Smooth muscle cell (in vitro differentiated cells): ENCODE data around the gene PACS2. TPM values are rescaled to one million over a fixed set of nuclear protein-coding genes. Genes with fewer than 3 reads are reported as not detected.

Source experiments
- DNase-seq: peaks from one replicate; lab custom pipeline; 2025; ENCODE audit not compliant: unreplicated experiment; lab: John Stamatoyannopoulos, UW
- H2AFZ ChIP-seq: fragments of 200-600 bp; sonication (generic); 2 replicates; pipeline ENCODE4 v1.6.0; 2016; ENCODE audit warnings: antibody characterized with exemption, low read depth, mild to moderate bottlenecking
- H3F3A ChIP-seq: fragments of 200-600 bp; sonication (generic); 2 replicates; pipeline ENCODE4 v1.6.0; 2017; ENCODE audit warnings: antibody characterized with exemption, low read depth
- H3K27ac ChIP-seq: fragments of 200-600 bp; sonication (generic); 2 replicates; pipeline ENCODE4 v1.5.1; 2016; ENCODE audit warnings: low read depth, mild to moderate bottlenecking
- H3K27me3 ChIP-seq: fragments of 200-600 bp; sonication (generic); 2 replicates; pipeline ENCODE4 v1.6.1; 2016; ENCODE audit warnings: low read depth, mild to moderate bottlenecking
- H3K36me3 ChIP-seq: fragments of 200-600 bp; sonication (generic); 2 replicates; pipeline ENCODE4 v1.5.1; 2016; ENCODE audit warnings: low read depth
- H3K4me1 ChIP-seq: fragments of 200-600 bp; sonication (generic); 2 replicates; pipeline ENCODE4 v1.5.1; 2016; ENCODE audit warnings: low read depth
- H3K4me2 ChIP-seq: fragments of 200-600 bp; sonication (generic); 2 replicates; pipeline ENCODE4 v1.6.0; 2016; ENCODE audit warnings: mild to moderate bottlenecking
- H3K4me3 ChIP-seq: fragments of 200-600 bp; sonication (generic); 2 replicates; pipeline ENCODE4 v1.5.1; 2016; ENCODE audit warnings: mild to moderate bottlenecking
- H3K79me2 ChIP-seq: fragments of 200-600 bp; sonication (generic); 2 replicates; pipeline ENCODE4 v1.6.0; 2016; ENCODE audit warnings: low read depth, mild to moderate bottlenecking
- H3K9ac ChIP-seq: fragments of 200-600 bp; sonication (generic); 2 replicates; pipeline ENCODE4 v1.6.0; 2016; ENCODE audit warnings: low read depth
- H3K9me3 ChIP-seq: fragments of 200-600 bp; sonication (generic); replicated peaks from 2 replicates; pipeline ENCODE4 v1.5.1; 2016; ENCODE audit warnings: low read depth
- H4K20me1 ChIP-seq: fragments of 200-600 bp; sonication (generic); 2 replicates; pipeline ENCODE4 v1.6.0; 2016; ENCODE audit warnings: low read depth
- CTCF ChIP-seq: fragments of 200-600 bp; sonication (generic); IDR thresholded peaks from 2 replicates; pipeline ENCODE4 v1.5.1; 2017; ENCODE audit warnings: borderline replicate concordance, mild to moderate bottlenecking, antibody characterized with exemption; ENCODE audit not compliant: insufficient read depth, poor library complexity, severe bottlenecking
- WGBS: methylation state at CpG from one replicate; pipeline ENCODE4 v1.1.7; 2016; ENCODE audit warnings: low lambda C conversion rate; 5-methylcytosine and 5-hydroxymethylcytosine counted together
- polyA plus RNA-seq: library from polyadenylated mRNA; unstranded; fragments of >200 nt; fragmentation: Nextera tagmentation; extraction: Ambion mirVana; gene quantifications from 2 replicates; pipeline ENCODE4 v1.2.1, GENCODE V29; 2016
- total RNA-seq: library from RNA; depleted of rRNA; stranded (reverse); fragments of >200 nt; gene quantifications from 2 replicates; pipeline ENCODE4 v1.2.3, GENCODE V29; 2014

PACS2 gene
- total and polyA plus RNA-seq, 2 experiments from 2014 or later: 36.9 to 49.1 TPM

GRCh38 chr14:105316968-105317510 is 2.5 kb downstream of the PACS2 start:
- WGBS: 92% methylated on average over 18 of the region's 18 CpGs
- Histone ChIP-seq H3K4me3 (no peak overlapping the region), H3F3A (no peaks in the 10 kb centered on the region), H3K4me1 (peaks cover 8% of the 10 kb centered on the region), H3K36me3 (no peaks in the 10 kb centered on the region), H3K9ac (no peak overlapping the region), H3K4me2 (no peak overlapping the region), H3K27me3 (no peaks in the 10 kb centered on the region), H3K27ac (no peak overlapping the region), H2AFZ (no peak overlapping the region), H3K79me2 (peaks cover 64% of the 10 kb centered on the region), H3K9me3 (no peaks in the 10 kb centered on the region), H4K20me1 (peaks cover 62% of the 10 kb centered on the region)
- DNase-seq: no peak
- no peak for TF ChIP-seq CTCF

GRCh38 chr14:105317546-105317945 is 3.0 kb downstream of the PACS2 start:
- Histone ChIP-seq H3K4me1 (peaks cover 8% of the 10 kb centered on the region), H3F3A (no peaks in the 10 kb centered on the region), H3K4me3 (no peak overlapping the region), H3K9ac (no peak overlapping the region), H4K20me1 (peaks cover 67% of the 10 kb centered on the region), H3K9me3 (no peaks in the 10 kb centered on the region), H3K27ac (no peak overlapping the region), H2AFZ (no peak overlapping the region), H3K79me2 (peaks cover 69% of the 10 kb centered on the region), H3K36me3 (no peaks in the 10 kb centered on the region), H3K4me2 (no peak overlapping the region), H3K27me3 (no peaks in the 10 kb centered on the region)
- DNase-seq: no peak
- no peak for TF ChIP-seq CTCF
- 91% methylated on average over 11 of the region's 11 CpGs for WGBS

- WGBS: 84% methylated on average over 27 of the region's 27 CpGs
- Histone ChIP-seq H4K20me1 (peaks cover 96% of the 10 kb centered on the region), H3K9me3 (no peaks in the 10 kb centered on the region), H3K9ac (no peak overlapping the region), H3K27me3 (no peaks in the 10 kb centered on the region), H3K79me2 (peaks cover 76% of the 10 kb centered on the region), H3K36me3 (no peaks in the 10 kb centered on the region), H3K4me1 (peaks cover 8% of the 10 kb centered on the region), H3F3A (no peaks in the 10 kb centered on the region), H3K27ac (no peak overlapping the region), H2AFZ (no peak overlapping the region), H3K4me2 (no peak overlapping the region), H3K4me3 (no peak overlapping the region)
- no peak for DNase-seq
- TF ChIP-seq CTCF: no peak
These were observed 8.4 kb downstream of the PACS2 start for GRCh38 chr14:105322791-105323556.
